Right lobe of liver (tissue), 5 donors: ENCODE results near the gene NDUFV2. TPM values are rescaled to one million over a fixed set of nuclear protein-coding genes. Genes with fewer than 3 reads are reported as not detected.

Experiments used
- total RNA-seq, 6 experiments: library from RNA; depleted of rRNA in 2 of 6; stranded (reverse); fragments of >200 nt in 2 of 6; fragmentation: NEBNext Ultra II Directional in 3 of 6; extraction: Animal tissue kit (Norgen Biotek cat#: 25700) in 3 of 6; gene quantifications; one replicate each; pipeline versions ENCODE4 v1.1.0 to v1.2.4, GENCODE V29; 2016 to 2023
- donor health status: DM: no; HTN: no; CAD: no.
- donor health status: DM: no; HTN: no; CAD: no.
- donor health status: DM: no; HTN: yes; CAD: no.
- donor health status: DM: no; HTN: yes; CAD: no.

Gene NDUFV2
- total RNA-seq, 6 experiments from 2014 or later = 164 to 236 (median 183) TPM

Other genes with a start within 250 kb of the NDUFV2 start
- 10 to 100 TPM; 12.3 to 38.7 (median 21.4) TPM for gene ANKRD12, start 34.1 kb downstream of the NDUFV2 start, total RNA-seq
- 10 to 100 TPM in 1 of 6 experiments, 1 to 10 TPM in 5; 3.7 to 11.3 (median 5.9) TPM for gene TWSG1, start 232.1 kb downstream of the NDUFV2 start, total RNA-seq